GM12891 (cell line): ENCODE measurements around the gene PANK2.

Experiments used
- POLR2A ChIP-seq: IDR thresholded peaks from 2 replicates; pipeline ENCODE4 v1.6.1; 2011; ENCODE audit warnings: low read depth, low read length, control low read depth
- POLR2AphosphoS5 ChIP-seq: IDR thresholded peaks from 2 replicates; pipeline ENCODE4 v1.6.1; 2011; ENCODE audit warnings: low read depth, low read length, control low read depth
- POU2F2 ChIP-seq: IDR thresholded peaks from 2 replicates; pipeline ENCODE4 v1.6.1; 2011; ENCODE audit warnings: low read depth, mild to moderate bottlenecking, control low read depth, low read length, moderate library complexity
- SPI1 ChIP-seq: IDR thresholded peaks from 2 replicates; pipeline ENCODE4 v1.6.1; 2011; ENCODE audit warnings: low read depth, low read length, control low read depth
- TAF1 ChIP-seq: IDR thresholded peaks from 2 replicates; pipeline ENCODE4 v1.6.1; 2011; ENCODE audit warnings: low read depth, low read length, control low read depth

DNA sequence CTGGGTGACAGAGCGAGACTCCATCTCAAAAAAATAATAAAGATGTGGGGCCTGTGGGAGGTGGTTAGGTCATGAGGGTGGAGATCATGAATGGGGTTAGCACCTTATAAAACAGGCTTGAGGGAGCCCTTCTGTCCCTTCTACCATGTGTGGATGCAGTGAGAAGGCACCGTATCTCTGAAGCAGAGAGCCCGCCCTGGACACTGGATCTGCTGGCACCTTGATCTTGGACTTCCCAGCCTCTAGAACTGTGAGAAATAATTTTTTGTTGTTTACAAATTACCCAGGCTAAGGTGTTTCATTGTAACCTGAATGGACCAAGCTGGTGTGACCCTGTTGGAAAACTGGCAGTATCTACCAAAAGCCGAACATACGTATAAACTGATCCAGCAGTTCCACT lies 15.7 kb upstream of the PANK2 start:
- TF ChIP-seq POLR2AphosphoS5, result no peak
- no peak for TF ChIP-seq POLR2A
- TF ChIP-seq TAF1, result no peak
- no peak for TF ChIP-seq SPI1
- no peak for TF ChIP-seq POU2F2
